HepG2 (cell line): ENCODE data around the gene FILIP1. TPM values are rescaled to one million over a fixed set of nuclear protein-coding genes. Genes with fewer than 3 reads are reported as not detected.

Experiments used
- ATAC-seq: fragments of 200-7000 bp; cut with Tn5 transposase; 3 replicates; pipeline ENCODE4 v1.9.1; 2020; ENCODE audit warnings: mild to moderate bottlenecking, moderate library complexity
- BruUV-seq: library from RNA; stranded (reverse); fragments of 400-500 nt; replicated peaks from 2 replicates; lab custom pipeline; 2021; lab: Mats Ljungman, UMichigan
- CTCF ChIA-PET: fragments of 300-600 bp; formaldehyde crosslinking; extraction: SDS; loops from one replicate; lab custom pipeline; 2021; ENCODE audit warnings: low total read pairs, inconsistent platforms, low intra/inter-chr PET ratio; lab: Yijun Ruan, JAX
- POLR2A ChIA-PET: fragments of 350-600 bp; sonication (Branson Sonifier 250); formaldehyde crosslinking; loops from one replicate; lab custom pipeline; 2020; ENCODE audit warnings: antibody characterized with exemption, inconsistent platforms; lab: Yijun Ruan, JAX
- DNase-seq: peaks from one replicate; pipeline ENCODE4 v3.0.0-alpha.2; 2015; ENCODE audit warnings: low spot score
- FAIRE-seq: peaks from 3 replicates; lab custom pipeline; 2011; peaks lifted over from hg19 to GRCh38; lab: Jason Lieb, UNC
- H2AFZ ChIP-seq: one replicate; pipeline ENCODE4 v1.6.1; 2011; ENCODE audit warnings: low read length, inconsistent platforms
- H3K27ac ChIP-seq: fragments of 300-600 bp; 3 replicates; pipeline ENCODE4 v1.8.0; 2011; ENCODE audit warnings: mixed run types, mild to moderate bottlenecking, mixed read lengths, low read length, inconsistent platforms; ENCODE audit not compliant: insufficient read depth; ENCODE audit errors: extremely low read length
- H3K27me3 ChIP-seq, 2 experiments: fragments of 200-600 bp in 1 of 2; 2 replicates in 1 of 2; 3 replicates in 1 of 2; pipeline versions ENCODE4 v1.6.0 to v1.8.0; 2011; ENCODE audit warnings: low read length in 2 of 2, mild to moderate bottlenecking in 2 of 2, moderate library complexity in 2 of 2, inconsistent platforms in 1 of 2; ENCODE audit not compliant: insufficient read depth in 2 of 2, control insufficient read depth in 1 of 2
- H3K36me3 ChIP-seq, 2 experiments: fragments of 200-600 bp in 1 of 2; replicated peaks in 1 of 2; 2 replicates in 1 of 2; 3 replicates in 1 of 2; pipeline versions ENCODE4 v1.5.1 to v1.8.0; 2011; ENCODE audit warnings: low read length in 2 of 2, inconsistent platforms in 1 of 2; ENCODE audit not compliant: insufficient read depth in 2 of 2, control insufficient read depth in 1 of 2
- H3K4me1 ChIP-seq: 2 replicates; pipeline ENCODE4 v1.5.1; 2012; ENCODE audit warnings: low read length, inconsistent platforms; ENCODE audit not compliant: insufficient read depth
- H3K4me2 ChIP-seq: 2 replicates; pipeline ENCODE4 v1.6.0; 2011; ENCODE audit warnings: low read depth, low read length, inconsistent platforms
- H3K4me3 ChIP-seq, 3 experiments: fragments of 200-600 bp in 1 of 3; sonication (generic), shearing (Covaris generic) in 1 of 3; replicated peaks in 1 of 3; 2 replicates each; pipeline ENCODE4 v1.5.1; 2011 to 2016; ENCODE audit warnings: low read length in 3 of 3, inconsistent platforms in 2 of 3, low read depth in 2 of 3, mild to moderate bottlenecking in 2 of 3, control low read depth in 1 of 3, mixed read lengths in 1 of 3; ENCODE audit not compliant: insufficient read depth in 1 of 3
- H3K79me2 ChIP-seq: one replicate; pipeline ENCODE4 v1.6.1; 2011; ENCODE audit warnings: low read length, inconsistent platforms; ENCODE audit not compliant: insufficient read depth
- H3K9ac ChIP-seq: 2 replicates; pipeline ENCODE4 v1.6.0; 2011; ENCODE audit warnings: mild to moderate bottlenecking, low read depth, low read length, inconsistent platforms; ENCODE audit not compliant: insufficient read depth
- H3K9me3 ChIP-seq: 2 replicates; pipeline ENCODE4 v1.5.1; 2012; ENCODE audit warnings: mild to moderate bottlenecking, low read length
- H4K20me1 ChIP-seq: 2 replicates; pipeline ENCODE4 v1.6.0; 2011; ENCODE audit warnings: inconsistent platforms, mild to moderate bottlenecking, low read length, moderate library complexity; ENCODE audit not compliant: insufficient read depth
- HNF1A ChIP-seq, 2 experiments: sonication (generic) in 1 of 2; formaldehyde crosslinking in 1 of 2; IDR thresholded peaks; 2 replicates each; pipeline versions ENCODE4 v1.4.0 to v1.6.1; 2016 to 2020; ENCODE audit warnings: borderline replicate concordance in 1 of 2, low read depth in 1 of 2, mild to moderate bottlenecking in 1 of 2, missing genetic modification reagents in 1 of 2
- HNRNPK ChIP-seq: fragments of 200-400 bp; formaldehyde crosslinking; IDR thresholded peaks from 2 replicates; pipeline ENCODE4 v1.6.1; 2018; ENCODE audit warnings: low read length, low read depth, moderate library complexity, mild to moderate bottlenecking; ENCODE audit not compliant: poor library complexity, severe bottlenecking
- HOXA3 ChIP-seq: sonication (generic); formaldehyde crosslinking; IDR thresholded peaks from 2 replicates; pipeline ENCODE4 v1.5.0; 2020; ENCODE audit warnings: missing genetic modification reagents
- MYC ChIP-seq: sonication (generic); formaldehyde crosslinking; IDR thresholded peaks from 2 replicates; pipeline ENCODE4 v1.9.0; 2021; ENCODE audit warnings: missing genetic modification reagents, borderline replicate concordance
- NR2F1 ChIP-seq, 2 experiments: fragments of 450-650 bp in 1 of 2; formaldehyde crosslinking in 1 of 2; IDR thresholded peaks; 2 replicates each; pipeline versions ENCODE4 v1.5.0 to v1.6.1; 2016 to 2020; ENCODE audit warnings: mild to moderate bottlenecking in 1 of 2, missing compliant biosample characterization in 1 of 2, missing genetic modification reagents in 1 of 2, moderate library complexity in 1 of 2
- SMAD9 ChIP-seq: sonication (generic); formaldehyde crosslinking; IDR thresholded peaks from 2 replicates; pipeline ENCODE4 v1.5.1; 2020; ENCODE audit warnings: mild to moderate bottlenecking, missing genetic modification reagents
- SRY ChIP-seq: sonication (generic); formaldehyde crosslinking; IDR thresholded peaks from 2 replicates; pipeline ENCODE4 v1.8.0; 2022; ENCODE audit warnings: mild to moderate bottlenecking, missing genetic modification reagents
- ZBTB42 ChIP-seq: sonication (generic); formaldehyde crosslinking; IDR thresholded peaks from 2 replicates; pipeline ENCODE4 v1.5.0; 2020; ENCODE audit warnings: mild to moderate bottlenecking, missing genetic modification reagents
- ZMAT3 ChIP-seq: sonication (generic); formaldehyde crosslinking; conservative IDR thresholded peaks from 2 replicates; pipeline ENCODE4 v1.7.0; 2021; ENCODE audit warnings: missing genetic modification reagents
- ZNF333 ChIP-seq: sonication (generic); formaldehyde crosslinking; IDR thresholded peaks from 2 replicates; pipeline ENCODE4 v1.4.0; 2020; ENCODE audit warnings: mild to moderate bottlenecking, missing genetic modification reagents, borderline replicate concordance
- ZNF350 ChIP-seq: sonication (generic); formaldehyde crosslinking; IDR thresholded peaks from 2 replicates; pipeline ENCODE4 v1.4.0; 2020; ENCODE audit warnings: mild to moderate bottlenecking, low read depth, missing genetic modification reagents, borderline replicate concordance
- ZNF703 ChIP-seq: sonication (generic); formaldehyde crosslinking; IDR thresholded peaks from 2 replicates; pipeline ENCODE4 v1.5.1; 2020; ENCODE audit warnings: missing genetic modification reagents, mild to moderate bottlenecking, moderate library complexity, borderline replicate concordance
- WGBS: methylation state at CpG from one replicate; pipeline ENCODE4 v1.1.6; 2017; ENCODE audit warnings: low lambda C conversion rate; 5-methylcytosine and 5-hydroxymethylcytosine counted together
- in situ Hi-C: cut with HindIII; loops from 2 replicates; pipeline ENCODE4 v1.10.0; 2017; ENCODE audit warnings: low pct_unique_long_range_greater_than_20kb; ENCODE audit not compliant: extremely low pct_ligation_motif_present
- intact Hi-C: fragments of 100-400 bp; cut with micrococcal nuclease; formaldehyde crosslinking; loops from one replicate; pipeline ENCODE4 v1.10.0; 2022; ENCODE audit not compliant: unreplicated experiment
- polyA plus RNA-seq, 8 experiments: library from polyadenylated mRNA; depleted of rRNA in 3 of 8; stranded (reverse) in 7 of 8; unstranded in 1 of 8; fragments of >200 nt; fragmentation: Illumina TruSeq in 4 of 8; extraction: Trizol in 4 of 8; gene quantifications; 2 replicates each; pipeline versions ENCODE4 v1.2.1 to v1.2.3, GENCODE V29; 2011 to 2016; ENCODE audit warnings: low read depth in 4 of 8, missing spikeins in 1 of 8, mixed read lengths in 1 of 8; ENCODE audit not compliant: insufficient read depth in 1 of 8
- total RNA-seq, 5 experiments: library from RNA; depleted of rRNA; stranded (reverse); fragments of >200 nt; fragmentation: Illumina TruSeq; extraction: Trizol; gene quantifications; 2 replicates each; pipeline ENCODE4 v1.2.3, GENCODE V29; 2016; ENCODE audit warnings: low read depth in 1 of 5
- TF ChIP-seq, protein P1 (sequence below): sonication (generic); formaldehyde crosslinking; IDR thresholded peaks from 2 replicates; pipeline ENCODE4 v1.4.0; 2020; ENCODE audit warnings: missing genetic modification reagents, borderline replicate concordance
- TF ChIP-seq, protein P2 (sequence below): sonication (generic); formaldehyde crosslinking; IDR thresholded peaks from 2 replicates; pipeline ENCODE4 v1.5.0; 2020; ENCODE audit warnings: mild to moderate bottlenecking, missing genetic modification reagents

FILIP1 gene
- total and polyA plus RNA-seq, 2 of the 13 experiments (the other 11 are each of a cell fraction or from before 2014, with no cell fraction given) = not detected

GRCh38 chr6:75283907-75284631 is 209.5 kb downstream of the FILIP1 start:
- Histone ChIP-seq H3K27ac (peak overlapping the region; percentile 75), H2AFZ (no peak overlapping the region), H3K9me3 (no peaks in the 10 kb centered on the region), H3K79me2 (peaks cover 58% of the 10 kb centered on the region), H4K20me1 (peaks cover 12% of the 10 kb centered on the region), H3K27me3 (no peaks in the 10 kb centered on the region; a peak in 1 of 5 replicates), H3K4me1 (peaks cover 51% of the 10 kb centered on the region), H3K9ac (peak overlapping the region; percentile 81), H3K4me2 (peak overlapping the region; percentile 75), H3K4me3 (peak overlapping the region; percentile 85 to 91 (median 89)), H3K36me3 (peaks cover 0 to 2% of the 10 kb centered on the region in 2 experiments; a peak in 1 of 5 replicates)
- no TSS peak for BruUV-seq
- in situ Hi-C loops (loop anchor here (10.0 kb wide), 1 partner anchor 241 kb away; no protein-coding TSS in a partner anchor), intact Hi-C loops (loop anchor here (1.0 to 2.0 kb wide), 2 partner anchors 17 to 40 kb away; no protein-coding TSS in a partner anchor)
- peak; percentile 67 for ATAC-seq
- no peak for FAIRE-seq
- ChIA-PET POLR2A (interaction anchor here (1.0 to 2.3 kb wide), 9 partner anchors 9 to 318 kb away, joined by 3 to 28 read pairs (median 7); partner anchors contain the start of genes COX7A2 and SENP6), CTCF (interaction anchor here (0.7 kb wide), 1 partner anchor 130 kb away, joined by 3 read pairs; no protein-coding TSS in a partner anchor)
- DNase-seq = peak; percentile 25
- WGBS = under 1% methylated on average over 32 of the region's 36 CpGs
- no peak for TF ChIP-seq MYC
- TF ChIP-seq, protein P1, sequence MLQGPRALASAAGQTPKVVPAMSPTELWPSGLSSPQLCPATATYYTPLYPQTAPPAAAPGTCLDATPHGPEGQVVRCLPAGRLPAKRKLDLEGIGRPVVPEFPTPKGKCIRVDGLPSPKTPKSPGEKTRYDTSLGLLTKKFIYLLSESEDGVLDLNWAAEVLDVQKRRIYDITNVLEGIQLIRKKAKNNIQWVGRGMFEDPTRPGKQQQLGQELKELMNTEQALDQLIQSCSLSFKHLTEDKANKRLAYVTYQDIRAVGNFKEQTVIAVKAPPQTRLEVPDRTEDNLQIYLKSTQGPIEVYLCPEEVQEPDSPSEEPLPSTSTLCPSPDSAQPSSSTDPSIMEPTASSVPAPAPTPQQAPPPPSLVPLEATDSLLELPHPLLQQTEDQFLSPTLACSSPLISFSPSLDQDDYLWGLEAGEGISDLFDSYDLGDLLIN (CRISPR knock-in tag) = no peak
- TF ChIP-seq SMAD9 (CRISPR knock-in tag) = 0 out of 2 replicates have a peak, but pooled peaks have one; percentile 37
- TF ChIP-seq HNRNPK = no peak
- 0 out of 2 replicates have a peak, but pooled peaks have one; percentile 31 for TF ChIP-seq ZNF703 (CRISPR knock-in tag)
- 0 out of 4 replicates have a peak, but pooled peaks of 1 of the 2 experiments have one; percentile 19 for TF ChIP-seq NR2F1 (CRISPR knock-in tag; IDR thresholded peaks at IDR 0.05)
- TF ChIP-seq ZBTB42 (CRISPR knock-in tag) = no peak
- TF ChIP-seq, protein P2, sequence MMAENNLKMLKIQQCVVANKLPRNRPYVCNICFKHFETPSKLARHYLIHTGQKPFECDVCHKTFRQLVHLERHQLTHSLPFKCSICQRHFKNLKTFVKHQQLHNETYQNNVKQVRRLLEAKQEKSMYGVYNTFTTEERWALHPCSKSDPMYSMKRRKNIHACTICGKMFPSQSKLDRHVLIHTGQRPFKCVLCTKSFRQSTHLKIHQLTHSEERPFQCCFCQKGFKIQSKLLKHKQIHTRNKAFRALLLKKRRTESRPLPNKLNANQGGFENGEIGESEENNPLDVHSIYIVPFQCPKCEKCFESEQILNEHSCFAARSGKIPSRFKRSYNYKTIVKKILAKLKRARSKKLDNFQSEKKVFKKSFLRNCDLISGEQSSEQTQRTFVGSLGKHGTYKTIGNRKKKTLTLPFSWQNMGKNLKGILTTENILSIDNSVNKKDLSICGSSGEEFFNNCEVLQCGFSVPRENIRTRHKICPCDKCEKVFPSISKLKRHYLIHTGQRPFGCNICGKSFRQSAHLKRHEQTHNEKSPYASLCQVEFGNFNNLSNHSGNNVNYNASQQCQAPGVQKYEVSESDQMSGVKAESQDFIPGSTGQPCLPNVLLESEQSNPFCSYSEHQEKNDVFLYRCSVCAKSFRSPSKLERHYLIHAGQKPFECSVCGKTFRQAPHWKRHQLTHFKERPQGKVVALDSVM (CRISPR knock-in tag) = 0 out of 2 replicates have a peak, but pooled peaks have one; percentile 22
- TF ChIP-seq ZNF333 (CRISPR knock-in tag) = no peak
- TF ChIP-seq HNF1A (IDR thresholded peaks at IDR 0.05; ENCODE audit: low read depth) = no peak
- no peak for TF ChIP-seq HNF1A (CRISPR knock-in tag; IDR thresholded peaks at IDR 0.05; ENCODE audit: borderline replicate concordance)
- TF ChIP-seq ZMAT3 (CRISPR knock-in tag) = peak; percentile 17; the same call in 1 of the 2 replicates
- TF ChIP-seq ZNF350 (CRISPR knock-in tag) = no peak
- TF ChIP-seq SRY (CRISPR knock-in tag) = peak; percentile 58
- TF ChIP-seq HOXA3 (CRISPR knock-in tag) = no peak
